ENCODE data around the gene CDHR1. TPM values are rescaled to one million over a fixed set of nuclear protein-coding genes. Genes with fewer than 3 reads are reported as not detected.

The CDHR1 gene
- total and polyA plus RNA-seq, 2 experiments from 2014 or later = 3.2 to 6.6 TPM

- TF ChIP-seq ZNF462 (CRISPR knock-in tag; IDR thresholded peaks at IDR 0.05) (no peak), NANOG (IDR thresholded peaks at IDR 0.05; ENCODE audit: borderline replicate concordance) (no peak), POLR2AphosphoS5 (IDR thresholded peaks at IDR 0.05; ENCODE audit: low read depth) (no peak), CTCF (conservative IDR thresholded peaks at IDR 0.05; ENCODE audit: low read depth in 2 of 2) (no peak), ZNF331 (CRISPR knock-in tag; IDR thresholded peaks at IDR 0.05; ENCODE audit: low read depth) (no peak), EZH2phosphoT487 (IDR thresholded peaks at IDR 0.05; ENCODE audit: unreplicated experiment) (no peak), CREB1 (CRISPR knock-in tag; IDR thresholded peaks at IDR 0.05; ENCODE audit: low read depth) (no peak), JUNB (IDR thresholded peaks at IDR 0.05; ENCODE audit: unreplicated experiment) (no peak), EZH2 (IDR thresholded peaks at IDR 0.05; ENCODE audit: low read depth, unreplicated experiment) (no peak)
These were observed 6.4 kb downstream of the CDHR1 start (continued) for GRCh38 chr10:84200537-84201243.

All from GM23338 (cell line).